KOPT-K1 (cell line): Measurements from ENCODE around the gene ATG2A.

Experiments
- H3K27ac ChIP-seq: fragments of 200-600 bp; sonication (generic); 2 replicates; pipeline ENCODE4 v1.5.1; 2016; ENCODE audit warnings: antibody characterized with exemption, mild to moderate bottlenecking, low read depth, low read length; ENCODE audit not compliant: poor library complexity, severe bottlenecking
- H3K36me3 ChIP-seq: fragments of 200-600 bp; sonication (generic); 2 replicates; pipeline ENCODE4 v1.5.1; 2017; ENCODE audit warnings: antibody characterized with exemption, mild to moderate bottlenecking, low read length, moderate library complexity; ENCODE audit not compliant: insufficient read depth
- H3K9me3 ChIP-seq: fragments of 200-600 bp; sonication (generic); 2 replicates; pipeline ENCODE4 v1.5.1; 2017; ENCODE audit warnings: antibody characterized with exemption, low read length, mild to moderate bottlenecking; ENCODE audit not compliant: insufficient read depth, poor library complexity, severe bottlenecking

ATG2A gene

GRCh38 chr11:64916040-64916774 is 802 bp downstream of the ATG2A start:
- peaks cover 27% of the 10 kb centered on the region for H3K36me3 ChIP-seq
- H3K9me3 ChIP-seq = no peaks in the 10 kb centered on the region
- peak overlapping the region; percentile 76 for H3K27ac ChIP-seq

GRCh38 chr11:64915376-64915887 is 1.6 kb downstream of the ATG2A start:
- no peaks in the 10 kb centered on the region for H3K9me3 ChIP-seq
- peak overlapping the region; percentile 76 for H3K27ac ChIP-seq
- H3K36me3 ChIP-seq = peaks cover 35% of the 10 kb centered on the region

GRCh38 chr11:64914123-64914522 is 2.9 kb downstream of the ATG2A start:
- Histone ChIP-seq H3K9me3 (no peaks in the 10 kb centered on the region), H3K36me3 (peaks cover 48% of the 10 kb centered on the region), H3K27ac (no peak overlapping the region)

GRCh38 chr11:64913171-64913727 is 3.8 kb downstream of the ATG2A start:
- Histone ChIP-seq H3K27ac (no peak overlapping the region), H3K36me3 (peaks cover 55% of the 10 kb centered on the region), H3K9me3 (no peaks in the 10 kb centered on the region)

- H3K9me3 ChIP-seq = no peaks in the 10 kb centered on the region
- H3K36me3 ChIP-seq = peaks cover 70% of the 10 kb centered on the region
- no peak overlapping the region for H3K27ac ChIP-seq
Observed at GRCh38 chr11:64911689-64912088, 5.3 kb downstream of the ATG2A start.

- H3K27ac ChIP-seq = no peak overlapping the region
- peaks cover 75% of the 10 kb centered on the region for H3K36me3 ChIP-seq
Observed at GRCh38 chr11:64911142-64911541, 5.9 kb downstream of the ATG2A start.

GRCh38 chr11:64910451-64911093 is 6.4 kb downstream of the ATG2A start:
- no peaks in the 10 kb centered on the region for H3K9me3 ChIP-seq
- H3K27ac ChIP-seq = no peak overlapping the region
- H3K36me3 ChIP-seq = peaks cover 81% of the 10 kb centered on the region

More at GRCh38 chr11:64911142-64911541, 5.9 kb downstream of the ATG2A start:
- H3K9me3 ChIP-seq = no peaks in the 10 kb centered on the region

- no peak overlapping the region for H3K27ac ChIP-seq
- H3K36me3 ChIP-seq = peaks cover 83% of the 10 kb centered on the region
- no peaks in the 10 kb centered on the region for H3K9me3 ChIP-seq
Observed at GRCh38 chr11:64909653-64910343, 7.2 kb downstream of the ATG2A start.

GRCh38 chr11:64908766-64909165 is 8.2 kb downstream of the ATG2A start:
- no peaks in the 10 kb centered on the region for H3K9me3 ChIP-seq
- no peak overlapping the region for H3K27ac ChIP-seq
- peaks cover 80% of the 10 kb centered on the region for H3K36me3 ChIP-seq

GRCh38 chr11:64906314-64906635 is 10.7 kb downstream of the ATG2A start:
- Histone ChIP-seq H3K36me3 (peaks cover 80% of the 10 kb centered on the region), H3K27ac (no peak overlapping the region), H3K9me3 (no peaks in the 10 kb centered on the region)

- H3K27ac ChIP-seq = no peak overlapping the region
- peaks cover 78% of the 10 kb centered on the region for H3K36me3 ChIP-seq
- H3K9me3 ChIP-seq = no peaks in the 10 kb centered on the region
Observed at GRCh38 chr11:64905516-64906313, 11.3 kb downstream of the ATG2A start.

- Histone ChIP-seq H3K27ac (no peak overlapping the region), H3K36me3 (peaks cover 64% of the 10 kb centered on the region), H3K9me3 (no peaks in the 10 kb centered on the region)
Observed at GRCh38 chr11:64903291-64903833, 13.6 kb downstream of the ATG2A start.

GRCh38 chr11:64902102-64902900 is 14.7 kb downstream of the ATG2A start:
- Histone ChIP-seq H3K27ac (no peak overlapping the region), H3K36me3 (peaks cover 66% of the 10 kb centered on the region), H3K9me3 (no peaks in the 10 kb centered on the region)

- no peak overlapping the region for H3K27ac ChIP-seq
- no peaks in the 10 kb centered on the region for H3K9me3 ChIP-seq
- peaks cover 64% of the 10 kb centered on the region for H3K36me3 ChIP-seq
Observed at GRCh38 chr11:64900774-64901173, 16.2 kb downstream of the ATG2A start.
